B cell (primary cell): Measurements from ENCODE around the gene HAP1.
A peak's percentile ranks its signal among the peaks of the same experiment; 100 is the strongest.

Experiments
- EZH2 ChIP-seq: IDR thresholded peaks from 2 replicates; pipeline ENCODE4 v1.6.1; 2012; ENCODE audit warnings: borderline replicate concordance, low read depth, mild to moderate bottlenecking, moderate library complexity, low read length; ENCODE audit not compliant: insufficient read depth, poor library complexity, severe bottlenecking
- TF ChIP-seq, protein P1 (sequence below): fragments of 200-600 bp; IDR thresholded peaks from one replicate; pipeline ENCODE4 v1.8.0; 2022; ENCODE audit warnings: antibody characterized with exemption, mild to moderate bottlenecking

- TF ChIP-seq, protein P1, sequence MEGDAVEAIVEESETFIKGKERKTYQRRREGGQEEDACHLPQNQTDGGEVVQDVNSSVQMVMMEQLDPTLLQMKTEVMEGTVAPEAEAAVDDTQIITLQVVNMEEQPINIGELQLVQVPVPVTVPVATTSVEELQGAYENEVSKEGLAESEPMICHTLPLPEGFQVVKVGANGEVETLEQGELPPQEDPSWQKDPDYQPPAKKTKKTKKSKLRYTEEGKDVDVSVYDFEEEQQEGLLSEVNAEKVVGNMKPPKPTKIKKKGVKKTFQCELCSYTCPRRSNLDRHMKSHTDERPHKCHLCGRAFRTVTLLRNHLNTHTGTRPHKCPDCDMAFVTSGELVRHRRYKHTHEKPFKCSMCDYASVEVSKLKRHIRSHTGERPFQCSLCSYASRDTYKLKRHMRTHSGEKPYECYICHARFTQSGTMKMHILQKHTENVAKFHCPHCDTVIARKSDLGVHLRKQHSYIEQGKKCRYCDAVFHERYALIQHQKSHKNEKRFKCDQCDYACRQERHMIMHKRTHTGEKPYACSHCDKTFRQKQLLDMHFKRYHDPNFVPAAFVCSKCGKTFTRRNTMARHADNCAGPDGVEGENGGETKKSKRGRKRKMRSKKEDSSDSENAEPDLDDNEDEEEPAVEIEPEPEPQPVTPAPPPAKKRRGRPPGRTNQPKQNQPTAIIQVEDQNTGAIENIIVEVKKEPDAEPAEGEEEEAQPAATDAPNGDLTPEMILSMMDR, result no peak
- peak; percentile 98 for TF ChIP-seq EZH2
Observed at GRCh38 chr17:41734139-41734948, at the start of gene HAP1.
